HEK293 (cell line): ENCODE results near the gene MTX2.
A peak's percentile ranks its signal among the peaks of the same experiment; 100 is the strongest.

Experiments
- CTCF ChIA-PET: fragments of 350-600 bp; formaldehyde crosslinking; extraction: SDS; loops from one replicate; lab custom pipeline; 2021; ENCODE audit warnings: antibody characterized with exemption; lab: Yijun Ruan, JAX
- POLR2A ChIA-PET: fragments of 300-600 bp; formaldehyde crosslinking; extraction: SDS; loops from one replicate; lab custom pipeline; 2020; ENCODE audit warnings: antibody characterized with exemption, inconsistent platforms; lab: Yijun Ruan, JAX
- H3K27ac ChIP-seq: fragments of 200-500 bp; sonication (Bioruptor generic); 2 replicates; pipeline ENCODE4 v1.5.1; 2014; ENCODE audit warnings: low read depth, low read length, control low read depth, inconsistent platforms; ENCODE audit errors: extremely low read depth
- H3K36me3 ChIP-seq, 2 experiments: fragments of 200-500 bp in 1 of 2; sonication (Bioruptor generic) in 1 of 2; 1 replicate in 1 of 2; 2 replicates in 1 of 2; pipeline ENCODE4 v1.5.1; 2014 to 2017; ENCODE audit warnings: inconsistent platforms in 2 of 2, low read length in 2 of 2; ENCODE audit not compliant: control insufficient read depth in 2 of 2, insufficient read depth in 1 of 2
- H3K4me1 ChIP-seq: fragments of 200-500 bp; sonication (Bioruptor generic); 2 replicates; pipeline ENCODE4 v1.5.1; 2014; ENCODE audit warnings: mild to moderate bottlenecking, low read length, inconsistent platforms; ENCODE audit not compliant: control insufficient read depth, insufficient read depth
- H3K4me3 ChIP-seq: 2 replicates; pipeline ENCODE4 v1.5.1; 2011; ENCODE audit warnings: low read depth, mild to moderate bottlenecking, control low read depth, low read length, moderate library complexity
- H3K9me3 ChIP-seq: fragments of 200-500 bp; sonication (Bioruptor generic); 2 replicates; pipeline ENCODE4 v1.5.1; 2014; ENCODE audit warnings: low read depth, low read length, inconsistent platforms; ENCODE audit not compliant: control insufficient read depth, insufficient read depth
- MZF1 ChIP-seq: fragments of 450-650 bp; formaldehyde crosslinking; IDR thresholded peaks from 2 replicates; pipeline ENCODE4 v1.5.1; 2017; ENCODE audit warnings: missing biosample characterization, missing genetic modification characterization, borderline replicate concordance
- PRDM1 ChIP-seq: fragments of 450-650 bp; formaldehyde crosslinking; IDR thresholded peaks from 2 replicates; pipeline ENCODE4; 2016; ENCODE audit warnings: missing biosample characterization, missing genetic modification characterization
- RBAK ChIP-seq: fragments of 450-650 bp; formaldehyde crosslinking; IDR thresholded peaks from 2 replicates; pipeline ENCODE4 v1.5.1; 2016; ENCODE audit warnings: missing biosample characterization, missing genetic modification characterization
- WT1 ChIP-seq: fragments of 450-650 bp; formaldehyde crosslinking; IDR thresholded peaks from 2 replicates; pipeline ENCODE4 v1.5.1; 2016; ENCODE audit warnings: missing biosample characterization, missing genetic modification characterization
- ZBTB48 ChIP-seq: fragments of 450-650 bp; formaldehyde crosslinking; IDR thresholded peaks from 2 replicates; pipeline ENCODE4 v1.5.1; 2016; ENCODE audit warnings: missing biosample characterization, missing genetic modification characterization
- ZFP69B ChIP-seq: fragments of 450-650 bp; formaldehyde crosslinking; IDR thresholded peaks from 2 replicates; pipeline ENCODE4 v1.5.1; 2016; ENCODE audit warnings: missing biosample characterization, missing genetic modification characterization
- ZNF174 ChIP-seq: fragments of 450-650 bp; formaldehyde crosslinking; IDR thresholded peaks from 2 replicates; pipeline ENCODE4 v1.5.0; 2017; ENCODE audit warnings: missing biosample characterization, mild to moderate bottlenecking, missing genetic modification characterization
- ZNF221 ChIP-seq: fragments of 450-650 bp; formaldehyde crosslinking; IDR thresholded peaks from 2 replicates; pipeline ENCODE4 v1.5.1; 2017; ENCODE audit warnings: missing biosample characterization, missing genetic modification characterization, borderline replicate concordance
- ZNF23 ChIP-seq: fragments of 450-650 bp; formaldehyde crosslinking; IDR thresholded peaks from 2 replicates; pipeline ENCODE4 v1.5.1; 2016; ENCODE audit warnings: missing biosample characterization, missing genetic modification characterization, borderline replicate concordance
- ZNF433 ChIP-seq: fragments of 450-650 bp; formaldehyde crosslinking; IDR thresholded peaks from 2 replicates; pipeline ENCODE4 v1.5.1; 2016; ENCODE audit warnings: missing biosample characterization, missing genetic modification characterization, low read depth
- ZNF571 ChIP-seq: fragments of 450-650 bp; formaldehyde crosslinking; IDR thresholded peaks from 2 replicates; pipeline ENCODE4 v1.5.0; 2017; ENCODE audit warnings: missing biosample characterization, missing genetic modification characterization
- ZNF610 ChIP-seq: fragments of 450-650 bp; formaldehyde crosslinking; IDR thresholded peaks from 2 replicates; pipeline ENCODE4 v1.5.1; 2016; ENCODE audit warnings: missing biosample characterization, missing genetic modification characterization, borderline replicate concordance
- ZNF624 ChIP-seq: fragments of 450-650 bp; formaldehyde crosslinking; IDR thresholded peaks from 2 replicates; pipeline ENCODE4 v1.5.1; 2017; ENCODE audit warnings: missing biosample characterization, missing genetic modification characterization
- ZSCAN23 ChIP-seq: fragments of 450-650 bp; formaldehyde crosslinking; IDR thresholded peaks from 2 replicates; pipeline ENCODE4 v1.5.1; 2016; ENCODE audit warnings: missing biosample characterization, missing genetic modification characterization
- TF ChIP-seq, protein P1 (sequence below): fragments of 450-650 bp; formaldehyde crosslinking; IDR thresholded peaks from 2 replicates; pipeline ENCODE4 v1.5.1; 2016; ENCODE audit warnings: missing biosample characterization, missing genetic modification characterization
- TF ChIP-seq, protein P2 (sequence below): fragments of 450-650 bp; formaldehyde crosslinking; IDR thresholded peaks from 2 replicates; pipeline ENCODE4 v1.5.1; 2016; ENCODE audit warnings: missing biosample characterization, missing genetic modification characterization, low read depth
- TF ChIP-seq, protein P3 (sequence below): fragments of 450-650 bp; formaldehyde crosslinking; IDR thresholded peaks from 2 replicates; pipeline ENCODE4 v1.5.1; 2017; ENCODE audit warnings: missing biosample characterization, missing genetic modification characterization
- TF ChIP-seq, protein P4 (sequence below): fragments of 450-650 bp; formaldehyde crosslinking; IDR thresholded peaks from 2 replicates; pipeline ENCODE4 v1.5.1; 2016; ENCODE audit warnings: missing biosample characterization, missing genetic modification characterization

MTX2 gene

DNA sequence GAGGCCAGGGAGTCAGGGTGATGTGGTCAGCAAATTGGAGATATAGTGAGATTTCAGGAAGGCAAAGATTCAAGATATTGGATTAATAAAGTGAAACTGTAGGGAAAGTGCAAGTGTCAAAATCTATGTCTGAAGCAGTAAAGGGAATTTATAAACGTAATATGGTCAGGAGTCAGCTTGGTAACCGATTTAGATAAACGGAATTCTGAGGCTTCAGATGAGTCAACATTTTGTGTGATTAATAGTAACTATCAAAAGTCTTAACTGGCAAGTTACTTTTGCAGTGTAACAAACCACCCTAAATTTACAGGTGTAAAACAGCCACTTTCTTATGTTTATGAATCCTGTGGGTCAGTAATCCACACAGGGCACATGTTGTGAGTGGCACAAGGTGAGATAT, 10.9 kb downstream of the MTX2 start:
- Histone ChIP-seq H3K4me1 (no peaks in the 10 kb centered on the region), H3K9me3 (no peaks in the 10 kb centered on the region), H3K4me3 (no peak overlapping the region), H3K27ac (no peak overlapping the region), H3K36me3 (no peaks in the 10 kb centered on the region)
- ChIA-PET CTCF (no interaction called here), POLR2A (no interaction called here)
- no peak for TF ChIP-seq WT1 (tag by site-specific recombination)
- TF ChIP-seq ZNF610 (tag by site-specific recombination), result no peak
- TF ChIP-seq PRDM1 (tag by site-specific recombination), result peak; percentile 52
- TF ChIP-seq RBAK (tag by site-specific recombination), result no peak

DNA sequence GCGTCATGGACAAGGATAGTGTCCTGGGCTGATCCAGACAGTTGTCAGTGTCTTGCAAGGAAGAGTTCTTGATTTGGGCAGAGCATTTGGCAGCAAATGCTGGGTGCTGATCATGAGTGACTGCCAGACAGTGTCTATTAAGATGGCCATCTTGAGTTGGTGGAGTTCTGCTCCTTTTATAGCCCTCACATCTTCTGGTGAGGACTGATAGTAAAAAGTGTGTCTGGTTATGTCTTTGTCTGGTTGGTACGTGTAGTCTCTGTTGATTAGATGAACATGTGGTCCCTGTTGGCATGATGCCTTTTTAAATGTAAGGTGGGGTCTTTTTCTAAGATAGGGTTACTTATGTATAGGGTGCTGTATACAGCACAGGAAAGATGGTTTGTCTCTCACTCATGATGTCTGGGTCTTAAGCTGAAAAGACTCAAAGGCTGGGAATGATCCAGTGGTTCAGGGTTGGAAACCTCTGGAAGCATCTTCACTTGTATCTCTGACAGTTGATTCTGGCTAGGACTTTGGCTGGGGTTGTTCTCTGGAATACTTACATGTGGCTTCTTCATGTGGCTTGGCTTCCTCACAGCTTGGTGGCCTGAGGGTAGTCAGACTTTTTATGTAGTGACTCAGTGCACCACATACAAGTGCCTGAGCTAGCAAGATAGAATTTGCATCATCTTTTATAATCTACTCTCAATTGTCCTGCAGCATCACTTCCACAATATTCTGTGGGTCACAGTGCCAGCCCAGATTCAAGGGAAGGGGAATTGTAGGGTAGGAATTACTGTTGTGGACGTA, 11.8 kb downstream of the MTX2 start:
- H3K9me3 ChIP-seq, result no peaks in the 10 kb centered on the region
- H3K36me3 ChIP-seq, result no peaks in the 10 kb centered on the region
- POLR2A ChIA-PET, result no interaction called here
- no peak for TF ChIP-seq ZNF433 (tag by site-specific recombination)
- TF ChIP-seq, protein P1, sequence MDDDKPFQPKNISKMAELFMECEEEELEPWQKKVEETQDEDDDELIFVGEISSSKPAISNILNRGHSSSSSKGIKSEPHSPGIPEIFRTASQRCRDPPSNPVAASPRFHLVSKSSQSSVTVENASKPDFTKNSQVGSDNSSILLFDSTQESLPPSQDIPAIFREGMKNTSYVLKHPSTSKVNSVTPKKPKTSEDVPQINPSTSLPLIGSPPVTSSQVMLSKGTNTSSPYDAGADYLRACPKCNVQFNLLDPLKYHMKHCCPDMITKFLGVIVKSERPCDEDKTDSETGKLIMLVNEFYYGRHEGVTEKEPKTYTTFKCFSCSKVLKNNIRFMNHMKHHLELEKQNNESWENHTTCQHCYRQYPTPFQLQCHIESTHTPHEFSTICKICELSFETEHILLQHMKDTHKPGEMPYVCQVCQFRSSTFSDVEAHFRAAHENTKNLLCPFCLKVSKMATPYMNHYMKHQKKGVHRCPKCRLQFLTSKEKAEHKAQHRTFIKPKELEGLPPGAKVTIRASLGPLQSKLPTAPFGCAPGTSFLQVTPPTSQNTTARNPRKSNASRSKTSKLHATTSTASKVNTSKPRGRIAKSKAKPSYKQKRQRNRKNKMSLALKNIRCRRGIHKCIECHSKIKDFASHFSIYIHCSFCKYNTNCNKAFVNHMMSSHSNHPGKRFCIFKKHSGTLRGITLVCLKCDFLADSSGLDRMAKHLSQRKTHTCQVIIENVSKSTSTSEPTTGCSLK (tag by site-specific recombination), result no peak
- no peak for TF ChIP-seq ZNF174 (tag by site-specific recombination)
- TF ChIP-seq, protein P2, sequence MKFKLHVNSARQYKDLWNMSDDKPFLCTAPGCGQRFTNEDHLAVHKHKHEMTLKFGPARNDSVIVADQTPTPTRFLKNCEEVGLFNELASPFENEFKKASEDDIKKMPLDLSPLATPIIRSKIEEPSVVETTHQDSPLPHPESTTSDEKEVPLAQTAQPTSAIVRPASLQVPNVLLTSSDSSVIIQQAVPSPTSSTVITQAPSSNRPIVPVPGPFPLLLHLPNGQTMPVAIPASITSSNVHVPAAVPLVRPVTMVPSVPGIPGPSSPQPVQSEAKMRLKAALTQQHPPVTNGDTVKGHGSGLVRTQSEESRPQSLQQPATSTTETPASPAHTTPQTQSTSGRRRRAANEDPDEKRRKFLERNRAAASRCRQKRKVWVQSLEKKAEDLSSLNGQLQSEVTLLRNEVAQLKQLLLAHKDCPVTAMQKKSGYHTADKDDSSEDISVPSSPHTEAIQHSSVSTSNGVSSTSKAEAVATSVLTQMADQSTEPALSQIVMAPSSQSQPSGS (tag by site-specific recombination), result no peak
- TF ChIP-seq ZNF23 (tag by site-specific recombination), result no peak
- TF ChIP-seq, protein P3, sequence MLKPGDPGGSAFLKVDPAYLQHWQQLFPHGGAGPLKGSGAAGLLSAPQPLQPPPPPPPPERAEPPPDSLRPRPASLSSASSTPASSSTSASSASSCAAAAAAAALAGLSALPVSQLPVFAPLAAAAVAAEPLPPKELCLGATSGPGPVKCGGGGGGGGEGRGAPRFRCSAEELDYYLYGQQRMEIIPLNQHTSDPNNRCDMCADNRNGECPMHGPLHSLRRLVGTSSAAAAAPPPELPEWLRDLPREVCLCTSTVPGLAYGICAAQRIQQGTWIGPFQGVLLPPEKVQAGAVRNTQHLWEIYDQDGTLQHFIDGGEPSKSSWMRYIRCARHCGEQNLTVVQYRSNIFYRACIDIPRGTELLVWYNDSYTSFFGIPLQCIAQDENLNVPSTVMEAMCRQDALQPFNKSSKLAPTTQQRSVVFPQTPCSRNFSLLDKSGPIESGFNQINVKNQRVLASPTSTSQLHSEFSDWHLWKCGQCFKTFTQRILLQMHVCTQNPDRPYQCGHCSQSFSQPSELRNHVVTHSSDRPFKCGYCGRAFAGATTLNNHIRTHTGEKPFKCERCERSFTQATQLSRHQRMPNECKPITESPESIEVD, result no peak
- no peak for TF ChIP-seq ZBTB48
- no peak for TF ChIP-seq ZNF221 (tag by site-specific recombination)
- TF ChIP-seq, protein P4, sequence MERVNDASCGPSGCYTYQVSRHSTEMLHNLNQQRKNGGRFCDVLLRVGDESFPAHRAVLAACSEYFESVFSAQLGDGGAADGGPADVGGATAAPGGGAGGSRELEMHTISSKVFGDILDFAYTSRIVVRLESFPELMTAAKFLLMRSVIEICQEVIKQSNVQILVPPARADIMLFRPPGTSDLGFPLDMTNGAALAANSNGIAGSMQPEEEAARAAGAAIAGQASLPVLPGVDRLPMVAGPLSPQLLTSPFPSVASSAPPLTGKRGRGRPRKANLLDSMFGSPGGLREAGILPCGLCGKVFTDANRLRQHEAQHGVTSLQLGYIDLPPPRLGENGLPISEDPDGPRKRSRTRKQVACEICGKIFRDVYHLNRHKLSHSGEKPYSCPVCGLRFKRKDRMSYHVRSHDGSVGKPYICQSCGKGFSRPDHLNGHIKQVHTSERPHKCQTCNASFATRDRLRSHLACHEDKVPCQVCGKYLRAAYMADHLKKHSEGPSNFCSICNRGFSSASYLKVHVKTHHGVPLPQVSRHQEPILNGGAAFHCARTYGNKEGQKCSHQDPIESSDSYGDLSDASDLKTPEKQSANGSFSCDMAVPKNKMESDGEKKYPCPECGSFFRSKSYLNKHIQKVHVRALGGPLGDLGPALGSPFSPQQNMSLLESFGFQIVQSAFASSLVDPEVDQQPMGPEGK (tag by site-specific recombination), result no peak
- TF ChIP-seq ZFP69B (tag by site-specific recombination), result no peak
- TF ChIP-seq ZNF624 (tag by site-specific recombination), result no peak
- no peak for TF ChIP-seq ZSCAN23 (tag by site-specific recombination)
- TF ChIP-seq RBAK (tag by site-specific recombination), result no peak
- TF ChIP-seq MZF1 (tag by site-specific recombination), result no peak
- no peak for TF ChIP-seq ZNF571 (tag by site-specific recombination)
- CTCF ChIA-PET, result interaction anchor here (0.9 kb wide), 1 partner anchor 154 kb away, joined by 3 read pairs; no protein-coding TSS in a partner anchor
- H3K4me3 ChIP-seq, result no peak overlapping the region
- H3K4me1 ChIP-seq, result no peaks in the 10 kb centered on the region
- H3K27ac ChIP-seq, result no peak overlapping the region
